Measurements from ENCODE around the gene SLC24A3. TPM values are rescaled to one million over a fixed set of nuclear protein-coding genes. Genes with fewer than 3 reads are reported as not detected.

Gene SLC24A3
- total and polyA plus RNA-seq, 2 experiments from 2014 or later, result 0.48 to 1.7 TPM

- H3K36me3 ChIP-seq (replicated peaks; ENCODE audit: insufficient read depth, low read depth), result no peaks in the 10 kb centered on the region
- no peak for DNase-seq (ENCODE audit: low spot score)
- H4K20me1 ChIP-seq (ENCODE audit: insufficient read depth, poor library complexity, severe bottlenecking), result no peaks in the 10 kb centered on the region
- H2AFZ ChIP-seq, result no peak overlapping the region
- H3K27me3 ChIP-seq, result no peaks in the 10 kb centered on the region
- no peak for TF ChIP-seq EZH2 (IDR thresholded peaks at IDR 0.05; ENCODE audit: borderline replicate concordance)
- TF ChIP-seq EZH2phosphoT487 (IDR thresholded peaks at IDR 0.05; ENCODE audit: low read depth, severe bottlenecking, unreplicated experiment), result no peak
- no peak for TF ChIP-seq CTCF (IDR thresholded peaks at IDR 0.05; ENCODE audit: poor library complexity)
- H3K4me3 ChIP-seq, result no peak overlapping the region
- H3K79me2 ChIP-seq, result no peaks in the 10 kb centered on the region
- H3K9me3 ChIP-seq (ENCODE audit: low read depth), result no peaks in the 10 kb centered on the region
- H3K4me1 ChIP-seq (ENCODE audit: insufficient read depth), result no peaks in the 10 kb centered on the region
- WGBS (ENCODE audit: low lambda C conversion rate, missing lambda C conversion rate), result 87% methylated on average over 2 of the region's 2 CpGs
- no peak overlapping the region for H3K4me2 ChIP-seq
- no peak overlapping the region for H3K27ac ChIP-seq
- no peaks in the 10 kb centered on the region for H3K9me2 ChIP-seq (replicated peaks; ENCODE audit: insufficient read depth)
These were observed 163.4 kb downstream of the SLC24A3 start for GRCh38 chr20:19375801-19376200.

GRCh38 chr20:19376451-19377229, 164.2 kb downstream of the SLC24A3 start:
- H3K9me2 ChIP-seq (replicated peaks; ENCODE audit: insufficient read depth), result no peaks in the 10 kb centered on the region
- H3K4me2 ChIP-seq, result no peak overlapping the region
- H3K79me2 ChIP-seq, result no peaks in the 10 kb centered on the region
- no peak overlapping the region for H2AFZ ChIP-seq
- H3K4me3 ChIP-seq, result no peak overlapping the region
- H3K27me3 ChIP-seq, result no peaks in the 10 kb centered on the region
- H3K36me3 ChIP-seq (replicated peaks; ENCODE audit: insufficient read depth, low read depth), result no peaks in the 10 kb centered on the region
- H3K27ac ChIP-seq, result no peak overlapping the region
- no peaks in the 10 kb centered on the region for H4K20me1 ChIP-seq (ENCODE audit: insufficient read depth, poor library complexity, severe bottlenecking)
- DNase-seq (ENCODE audit: low spot score), result no peak
- no peaks in the 10 kb centered on the region for H3K4me1 ChIP-seq (ENCODE audit: insufficient read depth)
- H3K9me3 ChIP-seq (ENCODE audit: low read depth), result no peaks in the 10 kb centered on the region
- 91% methylated on average over 17 of the region's 17 CpGs for WGBS (ENCODE audit: low lambda C conversion rate, missing lambda C conversion rate)
- TF ChIP-seq CTCF (IDR thresholded peaks at IDR 0.05; ENCODE audit: poor library complexity), result no peak

GRCh38 chr20:19378058-19378457, 165.6 kb downstream of the SLC24A3 start:
- TF ChIP-seq EZH2 (IDR thresholded peaks at IDR 0.05; ENCODE audit: borderline replicate concordance) (no peak), CTCF (IDR thresholded peaks at IDR 0.05; ENCODE audit: poor library complexity) (no peak), EZH2phosphoT487 (IDR thresholded peaks at IDR 0.05; ENCODE audit: low read depth, severe bottlenecking, unreplicated experiment) (no peak)
- Histone ChIP-seq H3K27me3 (no peaks in the 10 kb centered on the region), H3K9me3 (ENCODE audit: low read depth) (no peaks in the 10 kb centered on the region), H3K9me2 (replicated peaks; ENCODE audit: insufficient read depth) (no peaks in the 10 kb centered on the region), H4K20me1 (ENCODE audit: insufficient read depth, poor library complexity, severe bottlenecking) (no peaks in the 10 kb centered on the region), H3K4me1 (ENCODE audit: insufficient read depth) (no peaks in the 10 kb centered on the region), H3K79me2 (no peaks in the 10 kb centered on the region), H3K4me3 (no peak overlapping the region), H2AFZ (no peak overlapping the region), H3K36me3 (replicated peaks; ENCODE audit: insufficient read depth, low read depth) (no peaks in the 10 kb centered on the region), H3K4me2 (no peak overlapping the region), H3K27ac (no peak overlapping the region)
- 79% methylated on average over 3 of the region's 3 CpGs for WGBS (ENCODE audit: low lambda C conversion rate, missing lambda C conversion rate)
- DNase-seq (ENCODE audit: low spot score), result no peak
